Stimulated activated CD4-positive, alpha-beta T cell treated with anti-CD3 and anti-CD28 coated beads, Interleukin-2, amount 100 ng/mL, for 24 hours (primary cell): ENCODE results near the gene HOXA3.

ENCODE experiments used
- DNase-seq, 2 donors: peaks; one replicate each; pipeline ENCODE4 v3.0.0-alpha.2; 2020

Gene HOXA3

GRCh38 chr7:27142580-27143022 lies 9.8 kb downstream of the HOXA3 start:
- DNase-seq = no peak

- DNase-seq = no peak
These were observed 10.3 kb downstream of the HOXA3 start for GRCh38 chr7:27141923-27142579.

- DNase-seq = no peak
These were observed 11.1 kb downstream of the HOXA3 start for GRCh38 chr7:27141137-27141922.

DNA sequence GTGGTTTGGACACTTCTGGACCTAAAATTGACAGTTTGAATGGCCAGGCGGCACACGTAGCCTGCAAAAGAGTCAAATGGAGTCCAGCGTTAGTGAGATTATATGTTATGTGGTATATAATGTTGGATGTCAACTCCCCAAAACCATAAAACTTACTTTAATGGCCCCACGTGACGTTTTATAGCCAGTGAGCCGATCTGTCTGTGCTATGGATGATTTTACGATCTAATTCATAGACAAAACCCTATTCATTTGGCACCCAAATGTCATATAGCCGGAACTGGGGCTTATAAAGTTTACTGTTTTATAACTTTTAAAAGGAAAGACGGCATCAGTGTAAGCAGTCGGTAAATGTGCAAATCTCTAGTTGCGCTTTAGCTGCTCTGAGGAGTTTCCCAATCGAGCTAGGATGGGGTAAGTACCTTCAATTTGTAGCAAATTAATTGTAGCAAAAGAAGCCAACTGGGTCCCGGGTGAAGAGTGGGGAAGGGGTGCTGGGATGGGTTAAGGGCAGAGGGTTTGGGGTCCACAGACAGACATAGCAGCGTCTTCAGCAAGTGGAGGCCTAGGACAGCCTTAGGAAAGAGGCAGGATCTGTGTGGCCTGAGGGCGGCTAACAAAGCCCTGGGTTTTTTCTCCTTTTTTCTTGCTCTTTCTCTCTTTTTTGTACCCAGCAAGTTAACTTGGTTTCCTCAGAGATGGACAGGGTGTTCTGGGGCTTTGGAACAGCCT lies 12.1 kb downstream of the HOXA3 start:
- no peak for DNase-seq

GRCh38 chr7:27139334-27140125 lies 12.9 kb downstream of the HOXA3 start:
- no peak for DNase-seq

GRCh38 chr7:27138985-27139333 lies 13.4 kb downstream of the HOXA3 start:
- DNase-seq = no peak

DNA sequence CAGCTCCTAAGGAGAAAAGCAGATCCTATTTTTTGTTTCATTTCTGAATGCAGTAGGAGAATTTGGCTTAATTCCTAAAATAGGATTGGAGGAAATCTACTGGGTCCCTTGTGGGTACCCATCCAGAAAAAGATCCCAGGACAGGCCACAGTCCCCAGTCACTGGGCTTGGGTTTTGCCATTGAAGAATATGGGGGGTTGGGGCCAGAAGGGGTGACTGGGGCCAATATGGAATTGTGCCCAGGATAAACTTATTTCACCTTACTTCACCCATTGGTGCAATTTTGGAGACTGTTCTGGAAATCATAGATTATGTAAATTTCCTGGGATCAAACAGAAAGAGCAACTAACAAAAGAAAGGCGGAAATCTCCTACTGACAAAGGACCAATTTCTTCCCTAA lies 13.9 kb downstream of the HOXA3 start:
- no peak for DNase-seq

DNA sequence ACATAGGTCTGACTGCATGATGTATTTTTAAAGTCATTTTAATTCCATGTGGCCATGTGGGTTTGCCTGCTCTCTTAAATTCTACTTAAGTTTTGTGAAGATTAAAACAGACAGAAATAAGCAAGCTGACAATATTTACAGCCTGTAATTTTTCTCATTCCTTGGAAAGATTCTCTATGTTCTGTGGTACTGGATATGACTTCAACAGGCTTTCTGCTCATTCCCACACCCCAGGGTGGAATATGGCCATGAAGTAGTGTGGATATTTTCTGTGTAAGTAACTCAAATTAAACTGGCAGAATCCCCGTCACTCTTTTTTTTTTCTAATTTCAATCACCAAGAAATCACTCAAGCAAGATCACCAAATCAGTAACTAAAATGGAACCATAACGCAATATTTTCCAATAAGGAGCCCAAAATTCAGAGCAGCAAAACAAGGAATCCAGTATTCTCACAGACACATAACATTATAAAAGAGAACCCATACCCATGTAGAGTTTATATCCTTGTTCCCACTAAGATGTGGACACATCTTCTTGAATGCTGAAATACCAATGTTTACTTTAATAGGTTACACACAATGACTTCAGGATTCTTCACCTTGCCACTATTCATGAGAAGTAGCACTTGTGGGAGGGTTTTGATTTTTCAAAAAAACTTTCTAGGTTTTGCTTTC lies 14.6 kb downstream of the HOXA3 start:
- no peak for DNase-seq

GRCh38 chr7:27134392-27134791 lies 18.0 kb downstream of the HOXA3 start:
- DNase-seq = no peak

DNA sequence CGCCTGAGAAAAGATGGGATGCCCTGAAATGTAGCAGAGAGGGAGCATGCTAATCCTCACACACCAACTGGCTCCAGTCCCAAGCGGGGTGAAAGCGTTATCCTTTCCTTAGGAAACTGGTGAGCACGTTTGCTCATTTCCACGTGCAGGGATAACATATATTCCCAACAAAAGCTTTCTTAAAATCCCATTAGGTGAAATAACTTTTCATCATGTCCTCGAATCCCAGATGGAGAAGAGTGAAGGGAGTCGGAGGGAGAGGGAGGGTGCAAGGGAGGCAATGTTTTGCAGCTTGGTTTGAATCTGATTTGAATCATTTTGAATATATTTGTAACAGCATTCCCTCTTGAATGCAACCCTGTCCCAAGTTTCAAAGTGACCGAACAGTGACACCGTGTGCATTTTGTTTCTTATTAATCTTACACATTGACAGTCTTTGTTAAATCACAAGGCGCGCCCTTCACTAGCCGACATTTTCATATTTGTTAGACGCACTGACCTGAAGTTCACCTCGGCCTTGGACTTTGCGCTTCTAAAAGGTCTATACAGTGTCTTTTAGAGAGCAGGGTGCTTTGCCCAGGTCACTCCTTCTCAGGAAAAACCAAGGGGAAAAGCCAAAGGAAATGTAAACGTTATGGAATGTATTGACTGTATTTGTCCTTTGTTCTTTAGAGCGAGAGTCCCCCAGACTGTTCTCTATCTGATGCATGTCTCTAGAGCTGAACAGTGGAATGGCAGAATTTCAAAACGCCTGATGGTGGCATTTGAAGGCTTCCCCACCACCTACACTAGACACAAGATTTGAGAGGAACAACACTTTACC lies 18.8 kb downstream of the HOXA3 start:
- no peak for DNase-seq

- DNase-seq = no peak
These were observed 19.4 kb downstream of the HOXA3 start for GRCh38 chr7:27132978-27133377.

DNA sequence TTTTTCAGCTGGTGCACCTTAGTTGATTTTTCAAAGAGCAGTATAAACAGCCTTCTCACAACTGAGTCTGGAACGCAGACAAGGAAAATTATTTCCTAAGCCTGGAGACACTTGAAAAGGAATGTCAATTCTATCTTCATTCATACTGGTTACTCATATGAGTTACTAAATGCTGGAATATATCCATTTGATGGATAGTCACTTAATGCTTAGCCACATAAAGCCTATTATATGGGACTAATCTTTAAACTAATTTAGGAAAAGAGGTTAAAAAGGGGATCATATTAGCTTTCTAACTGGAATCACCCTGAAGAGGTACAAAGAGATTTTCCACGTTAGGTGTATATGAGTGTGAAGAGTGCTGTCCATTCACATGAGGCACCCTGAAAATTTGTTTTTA lies 20.2 kb downstream of the HOXA3 start:
- DNase-seq = no peak

DNA sequence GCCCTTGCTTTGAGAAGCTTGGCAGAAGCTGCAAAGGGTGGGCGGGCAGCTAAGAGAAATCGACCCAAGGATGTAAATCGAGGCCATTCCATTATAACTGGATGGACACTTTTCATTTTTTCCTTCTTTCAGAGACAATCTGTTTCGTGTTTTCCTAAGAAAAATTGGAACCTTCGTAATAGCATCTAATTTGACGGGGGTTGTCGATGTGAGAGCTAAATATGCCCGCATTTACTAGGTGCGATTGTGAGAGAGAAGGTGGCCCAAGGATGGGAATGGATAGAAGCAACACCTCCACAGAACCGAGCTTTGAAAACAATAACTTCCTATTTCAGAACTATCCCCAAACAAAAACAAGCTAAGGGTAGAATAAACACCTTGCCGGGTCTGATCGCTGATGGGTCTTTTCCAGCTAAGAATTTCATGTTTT lies 21.0 kb downstream of the HOXA3 start:
- DNase-seq = no peak

- DNase-seq = peak; percentile 72 to 79
These were observed 21.6 kb downstream of the HOXA3 start, which contains the start of gene HOXA4 for GRCh38 chr7:27130540-27131389. Gene HOXA4, minus strand, starts transcription at chr7:27130757. Its CDS starts 24 bp downstream, at chr7:27130733.

GRCh38 chr7:27129729-27130539 lies 22.4 kb downstream of the HOXA3 start:
- DNase-seq = no peak

DNA sequence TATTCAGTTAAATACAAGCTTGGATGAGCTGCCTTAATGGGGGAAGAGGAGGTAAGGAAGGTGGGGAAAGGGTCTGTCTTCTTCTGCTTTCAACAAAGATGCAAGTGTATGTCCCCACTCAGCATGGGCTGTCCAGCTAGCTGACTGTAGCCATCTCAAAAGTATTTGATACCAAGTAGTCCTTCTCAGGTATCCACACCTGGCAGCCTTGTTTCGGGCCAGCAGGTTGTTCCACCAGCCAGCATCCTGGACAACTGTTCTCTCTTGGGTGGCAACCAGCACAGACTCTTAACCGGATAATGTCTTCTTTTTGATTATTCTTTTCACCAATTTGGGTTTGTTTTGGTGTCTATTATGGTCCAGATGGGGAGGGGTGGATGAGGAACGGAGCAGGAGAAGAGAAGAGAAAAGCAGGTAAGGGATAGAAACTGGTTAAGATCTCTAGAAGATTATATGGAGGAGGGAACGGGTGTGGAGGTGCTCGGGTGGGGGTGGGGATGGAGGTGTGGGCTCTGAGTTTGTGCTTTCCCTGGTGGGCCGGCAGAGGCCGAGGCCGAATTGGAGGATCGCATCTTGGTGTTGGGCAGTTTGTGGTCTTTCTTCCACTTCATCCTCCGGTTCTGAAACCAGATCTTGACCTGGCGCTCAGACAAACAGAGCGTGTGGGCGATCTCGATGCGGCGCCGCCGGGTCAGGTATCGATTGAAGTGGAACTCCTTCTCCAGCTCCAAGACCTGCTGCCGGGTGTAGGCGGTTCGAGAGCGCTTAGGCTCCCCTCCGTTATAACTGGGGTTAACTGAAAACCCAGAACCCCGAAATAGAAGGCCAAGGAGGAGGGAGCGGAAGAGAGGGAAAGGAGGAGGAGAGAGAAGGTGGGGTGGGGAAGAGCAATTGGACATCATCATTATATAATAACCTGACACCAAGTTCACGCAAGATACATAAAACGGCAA lies 23.3 kb downstream of the HOXA3 start:
- no peak for DNase-seq

GRCh38 chr7:27128034-27128433 lies 24.3 kb downstream of the HOXA3 start:
- DNase-seq = no peak
